ENCODE data around the gene LNPK.
"Not testable (repeated sequence)": the region's sequence is repeated elsewhere in the genome, so short reads cannot be mapped to it uniquely, and the experiment has no call there.

Gene LNPK

DNA sequence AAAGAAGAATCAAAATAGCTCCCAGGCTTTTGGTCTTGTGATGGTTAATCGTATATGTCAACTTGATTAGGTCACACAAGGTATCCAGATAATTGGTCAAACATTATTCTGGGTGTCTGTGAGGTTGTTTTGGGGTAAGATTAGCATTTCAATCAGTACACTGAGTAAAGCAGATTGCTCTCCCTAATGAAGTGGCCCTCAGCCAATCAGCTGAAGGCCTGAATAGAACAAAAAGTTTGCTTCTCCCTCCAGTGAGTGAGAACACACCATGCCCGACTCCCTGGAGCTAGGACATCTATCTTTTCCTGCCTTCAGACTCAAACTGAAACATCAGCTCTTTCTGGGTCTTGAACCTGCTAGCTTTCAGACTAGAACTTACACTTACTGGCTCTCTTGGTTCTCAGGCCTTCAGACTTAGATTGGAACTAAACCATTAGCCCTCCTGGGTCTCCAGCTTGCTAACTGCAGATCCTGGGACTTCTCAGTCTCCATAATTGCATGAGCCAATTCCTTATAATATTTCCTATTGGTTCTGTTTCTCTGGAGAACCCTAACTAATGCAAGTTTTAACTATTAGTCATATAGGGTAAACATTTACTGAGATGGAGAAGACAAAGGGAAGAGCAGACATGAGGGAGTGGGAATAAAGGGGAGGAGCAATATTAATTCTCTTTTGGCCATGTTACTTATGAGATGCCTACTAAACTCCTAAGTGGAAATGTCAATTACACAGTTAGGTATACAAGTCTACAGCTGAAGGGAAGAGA, 25.5 kb downstream of the LNPK start:
- DNase-seq (ENCODE audit: low read depth): no peak
- TF ChIP-seq CTCF (IDR thresholded peaks at IDR 0.05; ENCODE audit: insufficient read depth, low read depth, low read length, missing control alignments): no peak
- no peak overlapping the region for H3K4me3 ChIP-seq (ENCODE audit: low read depth, low read length)

GRCh38 chr2:175973373-175973772, 28.7 kb downstream of the LNPK start:
- no peak overlapping the region for H3K4me3 ChIP-seq (ENCODE audit: low read depth, low read length)
- TF ChIP-seq CTCF (IDR thresholded peaks at IDR 0.05; ENCODE audit: insufficient read depth, low read depth, low read length, missing control alignments): no peak
- DNase-seq (ENCODE audit: low read depth): no peak

DNA sequence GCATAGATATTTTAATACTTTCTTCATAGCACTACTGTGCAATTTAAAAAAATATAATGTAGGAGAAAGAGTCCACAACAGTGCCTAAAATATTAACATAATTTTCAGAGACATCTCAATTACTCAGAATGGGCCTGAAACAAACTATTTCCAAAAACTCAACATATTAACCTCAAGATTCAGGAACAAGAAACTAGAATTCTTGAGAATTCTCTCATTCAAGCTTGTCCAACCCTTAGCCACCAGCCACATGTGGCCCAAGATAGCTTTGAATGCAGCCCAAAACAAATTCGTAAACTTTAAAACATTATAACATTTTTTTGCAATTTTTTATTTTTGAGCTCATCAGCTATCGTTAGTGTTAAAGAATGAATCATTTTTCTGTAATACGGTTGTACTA, 35.2 kb downstream of the LNPK start:
- no peak for DNase-seq (ENCODE audit: low read depth)
- TF ChIP-seq CTCF (IDR thresholded peaks at IDR 0.05; ENCODE audit: insufficient read depth, low read depth, low read length, missing control alignments): no peak
- H3K4me3 ChIP-seq (ENCODE audit: low read depth, low read length): no peak overlapping the region

- DNase-seq (ENCODE audit: low read depth): no peak
- no peak for TF ChIP-seq CTCF (IDR thresholded peaks at IDR 0.05; ENCODE audit: insufficient read depth, low read depth, low read length, missing control alignments)
- no peak overlapping the region for H3K4me3 ChIP-seq (ENCODE audit: low read depth, low read length)
These were observed 36.3 kb downstream of the LNPK start for GRCh38 chr2:175965773-175966172.

DNA sequence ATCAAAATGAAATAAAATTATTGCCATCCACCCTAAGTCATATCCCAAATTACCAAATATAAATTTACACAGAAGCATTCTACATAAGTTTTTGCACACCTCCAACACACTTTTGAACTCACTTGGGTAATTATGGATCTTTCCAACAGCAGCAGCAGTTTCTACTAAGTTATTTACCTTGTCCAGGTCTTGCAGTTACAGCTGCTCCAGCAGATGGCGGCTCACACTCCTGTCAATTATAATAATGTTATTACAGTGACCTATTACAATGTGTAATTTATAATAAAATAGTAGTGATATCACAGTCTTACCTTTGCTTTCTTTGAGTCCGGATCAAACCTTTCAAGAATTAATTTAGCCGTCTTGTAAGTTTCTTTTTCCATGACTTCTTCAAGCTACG, 37.9 kb downstream of the LNPK start:
- no peak overlapping the region for H3K4me3 ChIP-seq (ENCODE audit: low read depth, low read length)
- no peak for TF ChIP-seq CTCF (IDR thresholded peaks at IDR 0.05; ENCODE audit: insufficient read depth, low read depth, low read length, missing control alignments)
- no peak for DNase-seq (ENCODE audit: low read depth)

GRCh38 chr2:175963171-175963570, 38.9 kb downstream of the LNPK start:
- not testable (repeated sequence) for DNase-seq (ENCODE audit: low read depth); H3K4me3 ChIP-seq (ENCODE audit: low read depth, low read length)

DNA sequence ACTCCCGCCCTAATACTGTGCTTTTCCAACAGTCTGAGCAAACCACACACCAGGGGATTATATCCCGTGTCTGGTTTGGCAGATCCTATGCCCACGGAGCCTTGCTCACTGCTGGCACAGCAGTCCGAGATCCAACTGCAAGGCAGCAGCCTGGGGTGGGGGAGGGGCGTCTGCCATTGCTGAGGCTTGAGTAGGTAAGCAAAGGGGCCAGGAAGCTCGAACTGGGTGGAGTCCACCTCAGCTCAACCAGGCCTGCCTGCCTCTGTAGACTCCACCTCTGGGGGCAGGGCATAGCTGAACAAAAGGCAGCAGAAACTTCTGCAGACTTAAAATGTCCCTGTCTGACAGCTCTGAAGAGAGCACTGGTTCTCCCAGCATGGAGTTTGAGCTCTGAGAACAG, 44.2 kb downstream of the LNPK start:
- TF ChIP-seq CTCF (IDR thresholded peaks at IDR 0.05; ENCODE audit: insufficient read depth, low read depth, low read length, missing control alignments): no peak
- no peak for DNase-seq (ENCODE audit: low read depth)

More for the DNA sequence above, 44.2 kb downstream of the LNPK start:
- H3K4me3 ChIP-seq (ENCODE audit: low read depth, low read length): no peak overlapping the region
